ENCODE data around the gene SLC4A1AP.

Gene SLC4A1AP

GRCh38 chr2:27703638-27704341 is 40.1 kb downstream of the SLC4A1AP start:
- DNase-seq, result peak; percentile 97

- DNase-seq, result no peak
Measured at GRCh38 chr2:27704342-27704876, 40.7 kb downstream of the SLC4A1AP start.

- DNase-seq, result peak; percentile 93
Measured at GRCh38 chr2:27705851-27706622, 42.3 kb downstream of the SLC4A1AP start.

- no peak for DNase-seq
Measured at GRCh38 chr2:27707462-27708256, 44.0 kb downstream of the SLC4A1AP start.

- no peak for DNase-seq
Measured at GRCh38 chr2:27708257-27708654, 44.6 kb downstream of the SLC4A1AP start.

GRCh38 chr2:27708666-27709065 is 45.0 kb downstream of the SLC4A1AP start:
- DNase-seq, result no peak

- DNase-seq, result no peak
Measured at GRCh38 chr2:27709326-27709725, 45.6 kb downstream of the SLC4A1AP start.

GRCh38 chr2:27709960-27710575 is 46.4 kb downstream of the SLC4A1AP start:
- DNase-seq, result no peak

- no peak for DNase-seq
Measured at GRCh38 chr2:27710640-27711430, 47.1 kb downstream of the SLC4A1AP start.

GRCh38 chr2:27711804-27712203 is 48.1 kb downstream of the SLC4A1AP start:
- no peak for DNase-seq

GRCh38 chr2:27712522-27712921 is 48.8 kb downstream of the SLC4A1AP start:
- DNase-seq, result no peak

GRCh38 chr2:27713201-27713600 is 49.5 kb downstream of the SLC4A1AP start:
- DNase-seq, result no peak

GRCh38 chr2:27714053-27714452 is 50.4 kb downstream of the SLC4A1AP start:
- no peak for DNase-seq

- DNase-seq, result no peak
Measured at GRCh38 chr2:27714851-27715291, 51.2 kb downstream of the SLC4A1AP start.

- DNase-seq, result peak; percentile 73
Measured at GRCh38 chr2:27715318-27716210, 51.9 kb downstream of the SLC4A1AP start.

- no peak for DNase-seq
Measured at GRCh38 chr2:27716301-27717069, 52.8 kb downstream of the SLC4A1AP start.

GRCh38 chr2:27717070-27717795 is 53.5 kb downstream of the SLC4A1AP start:
- DNase-seq, result peak; percentile 45

- DNase-seq, result peak; percentile 92
Measured at GRCh38 chr2:27720004-27720551, 56.4 kb downstream of the SLC4A1AP start.

GRCh38 chr2:27721335-27721734 is 57.6 kb downstream of the SLC4A1AP start:
- DNase-seq, result no peak
